GM06990 (cell line): ENCODE data around the gene HAAO.

Source experiments
- DNase-seq: peaks from one replicate; pipeline ENCODE4 v3.0.0-alpha.2; 2011; ENCODE audit not compliant: insufficient read length; ENCODE audit errors: extremely low read depth
- H3K27me3 ChIP-seq: replicated peaks from 2 replicates; pipeline ENCODE4 v1.6.0; 2011; ENCODE audit warnings: low read length; ENCODE audit not compliant: control insufficient read depth, insufficient read depth
- H3K36me3 ChIP-seq: 2 replicates; pipeline ENCODE4 v1.5.1; 2011; ENCODE audit warnings: low read length; ENCODE audit not compliant: control insufficient read depth, insufficient read depth
- H3K4me3 ChIP-seq: replicated peaks from 2 replicates; pipeline ENCODE4 v1.5.1; 2011; ENCODE audit warnings: low read depth, mild to moderate bottlenecking, control low read depth, low read length
- TF ChIP-seq, protein P1 (sequence below): IDR thresholded peaks from 2 replicates; pipeline ENCODE4 v1.5.1; 2011; ENCODE audit warnings: low read length, control low read depth, mild to moderate bottlenecking, inconsistent platforms; ENCODE audit not compliant: insufficient read depth, poor library complexity, severe bottlenecking

HAAO gene

DNA sequence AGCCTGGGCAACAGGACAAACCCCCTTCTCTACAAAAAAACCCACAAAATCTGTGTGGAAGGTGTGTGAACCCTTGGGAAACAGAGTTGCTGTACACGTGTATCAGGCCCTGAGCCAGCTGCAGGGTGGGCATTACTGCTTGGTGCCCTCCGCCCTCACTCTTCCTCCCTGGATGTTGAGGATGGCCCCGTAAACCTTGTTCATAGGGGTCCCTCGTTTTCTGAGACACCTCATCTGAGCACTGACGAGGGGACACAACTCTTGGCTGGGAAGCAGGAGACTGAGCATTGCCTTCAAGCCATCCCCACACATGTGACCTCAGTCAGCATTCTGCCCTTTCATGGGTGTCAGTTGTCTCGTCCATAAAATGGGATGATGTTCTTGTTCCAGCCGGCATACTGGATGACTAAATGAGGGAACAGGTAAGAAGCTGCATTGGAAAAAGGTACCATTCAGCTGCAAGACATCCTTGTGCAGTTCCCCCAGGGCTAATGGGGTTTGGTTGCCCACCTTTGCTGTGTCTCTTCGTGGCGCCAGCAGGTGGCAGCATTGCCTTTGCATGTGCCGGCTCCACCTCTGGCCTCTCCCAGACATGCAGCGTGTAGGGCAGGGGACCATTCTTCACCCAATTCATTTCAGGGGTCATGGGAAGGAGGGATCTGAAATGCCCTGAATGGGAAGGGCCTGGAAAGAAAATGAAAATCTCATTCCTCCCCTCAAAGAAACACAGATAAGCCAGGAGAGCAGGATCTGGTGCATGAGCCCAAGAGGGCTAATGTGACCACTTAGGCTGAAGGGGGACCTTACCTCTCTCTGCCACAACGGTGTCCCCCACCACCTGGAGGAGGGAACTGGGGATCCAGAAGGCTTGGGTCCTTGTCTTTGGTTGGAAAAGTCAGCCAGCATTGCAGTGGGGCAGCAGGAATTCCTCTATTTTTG, 36.4 kb upstream of the HAAO start:
- DNase-seq, result peak; percentile 25
- Histone ChIP-seq H3K27me3 (no peaks in the 10 kb centered on the region), H3K4me3 (no peak overlapping the region), H3K36me3 (no peaks in the 10 kb centered on the region)
- TF ChIP-seq, protein P1, sequence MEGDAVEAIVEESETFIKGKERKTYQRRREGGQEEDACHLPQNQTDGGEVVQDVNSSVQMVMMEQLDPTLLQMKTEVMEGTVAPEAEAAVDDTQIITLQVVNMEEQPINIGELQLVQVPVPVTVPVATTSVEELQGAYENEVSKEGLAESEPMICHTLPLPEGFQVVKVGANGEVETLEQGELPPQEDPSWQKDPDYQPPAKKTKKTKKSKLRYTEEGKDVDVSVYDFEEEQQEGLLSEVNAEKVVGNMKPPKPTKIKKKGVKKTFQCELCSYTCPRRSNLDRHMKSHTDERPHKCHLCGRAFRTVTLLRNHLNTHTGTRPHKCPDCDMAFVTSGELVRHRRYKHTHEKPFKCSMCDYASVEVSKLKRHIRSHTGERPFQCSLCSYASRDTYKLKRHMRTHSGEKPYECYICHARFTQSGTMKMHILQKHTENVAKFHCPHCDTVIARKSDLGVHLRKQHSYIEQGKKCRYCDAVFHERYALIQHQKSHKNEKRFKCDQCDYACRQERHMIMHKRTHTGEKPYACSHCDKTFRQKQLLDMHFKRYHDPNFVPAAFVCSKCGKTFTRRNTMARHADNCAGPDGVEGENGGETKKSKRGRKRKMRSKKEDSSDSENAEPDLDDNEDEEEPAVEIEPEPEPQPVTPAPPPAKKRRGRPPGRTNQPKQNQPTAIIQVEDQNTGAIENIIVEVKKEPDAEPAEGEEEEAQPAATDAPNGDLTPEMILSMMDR, result peak; percentile 93

DNA sequence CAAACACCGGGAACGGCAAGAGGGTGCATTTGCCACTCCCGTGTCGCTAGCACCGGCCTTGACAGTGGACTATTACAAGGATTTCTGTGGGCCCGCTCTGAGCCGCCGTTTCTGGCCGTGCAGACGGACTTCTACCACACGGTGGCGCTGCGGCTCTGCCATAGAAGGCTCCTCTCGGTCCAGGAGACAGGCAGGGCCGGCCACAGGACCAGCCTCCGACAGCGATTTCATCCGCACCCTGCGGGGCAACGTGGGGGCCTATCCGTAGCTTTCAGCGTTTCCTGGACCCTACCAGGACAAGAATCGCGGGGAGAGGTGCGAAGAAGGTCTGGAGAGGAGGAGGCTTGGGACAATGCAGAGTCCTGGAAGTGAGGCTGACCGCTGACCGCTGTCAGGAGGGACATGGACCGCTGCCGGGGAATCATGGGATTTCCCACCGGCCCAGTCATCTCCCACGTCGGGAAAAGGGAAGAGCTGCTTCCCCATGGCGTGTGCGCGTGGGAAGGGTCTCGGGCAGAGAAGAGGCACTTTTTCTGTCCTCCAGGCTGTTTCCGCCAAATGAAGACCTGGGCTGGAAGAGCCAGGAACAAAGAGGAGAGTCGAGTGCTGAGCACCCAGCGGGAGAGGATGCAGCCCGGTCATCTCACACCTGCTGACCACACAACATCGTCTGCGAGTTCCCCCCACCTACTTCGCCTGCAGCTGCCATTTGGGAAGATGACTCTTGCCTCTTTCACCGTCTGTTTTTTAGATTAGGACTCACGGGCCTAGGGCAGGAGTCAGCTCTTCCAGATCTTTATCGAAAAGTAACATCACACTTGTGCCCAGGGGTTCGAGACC, 35.5 kb upstream of the HAAO start:
- TF ChIP-seq, protein P1, result peak; percentile 96
- Histone ChIP-seq H3K4me3 (no peak overlapping the region; the same call in 1 of the 2 replicates), H3K27me3 (no peaks in the 10 kb centered on the region), H3K36me3 (no peaks in the 10 kb centered on the region)
- DNase-seq, result peak; percentile 78

DNA sequence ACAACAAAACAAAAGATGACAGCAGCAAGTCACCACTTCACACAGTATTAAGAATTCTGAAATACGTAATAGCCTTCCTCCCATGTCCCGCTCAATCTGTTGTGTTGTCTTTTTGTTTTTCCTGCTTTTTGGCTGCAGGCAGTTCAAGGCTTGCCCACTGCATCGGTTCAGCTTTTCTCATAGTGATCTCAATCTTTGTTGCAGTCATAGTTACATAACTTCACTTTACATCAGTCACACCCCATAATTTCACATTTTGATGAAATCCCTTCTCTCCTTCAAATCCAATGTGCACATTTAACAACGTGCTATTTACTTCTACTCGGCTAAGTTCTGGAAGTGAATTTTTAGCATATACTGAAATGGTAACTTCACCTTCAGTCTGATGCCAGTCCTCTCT, 33.8 kb upstream of the HAAO start:
- H3K27me3 ChIP-seq, result no peaks in the 10 kb centered on the region
- TF ChIP-seq, protein P1, result no peak
- DNase-seq, result no peak
- no peaks in the 10 kb centered on the region for H3K36me3 ChIP-seq
- no peak overlapping the region for H3K4me3 ChIP-seq

DNA sequence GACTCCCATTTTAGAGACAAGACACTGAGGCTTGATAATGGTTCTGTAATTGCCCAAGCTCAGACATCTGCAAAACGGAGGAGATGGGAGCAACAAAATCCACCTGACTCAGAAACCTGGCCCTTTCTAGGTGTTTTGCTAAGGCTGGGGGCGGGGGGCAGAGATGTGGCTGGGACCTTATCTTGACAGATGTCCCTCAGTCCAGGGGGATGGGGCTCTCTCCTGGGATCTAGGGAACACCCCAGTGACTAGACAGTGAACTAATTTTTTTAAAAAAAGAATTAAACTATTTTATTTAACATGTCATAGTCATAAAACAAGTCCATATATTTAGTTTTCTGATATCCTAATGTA, 32.0 kb upstream of the HAAO start:
- DNase-seq, result no peak
- H3K36me3 ChIP-seq, result no peaks in the 10 kb centered on the region
- TF ChIP-seq, protein P1, result no peak
- no peak overlapping the region for H3K4me3 ChIP-seq
- no peaks in the 10 kb centered on the region for H3K27me3 ChIP-seq

DNA sequence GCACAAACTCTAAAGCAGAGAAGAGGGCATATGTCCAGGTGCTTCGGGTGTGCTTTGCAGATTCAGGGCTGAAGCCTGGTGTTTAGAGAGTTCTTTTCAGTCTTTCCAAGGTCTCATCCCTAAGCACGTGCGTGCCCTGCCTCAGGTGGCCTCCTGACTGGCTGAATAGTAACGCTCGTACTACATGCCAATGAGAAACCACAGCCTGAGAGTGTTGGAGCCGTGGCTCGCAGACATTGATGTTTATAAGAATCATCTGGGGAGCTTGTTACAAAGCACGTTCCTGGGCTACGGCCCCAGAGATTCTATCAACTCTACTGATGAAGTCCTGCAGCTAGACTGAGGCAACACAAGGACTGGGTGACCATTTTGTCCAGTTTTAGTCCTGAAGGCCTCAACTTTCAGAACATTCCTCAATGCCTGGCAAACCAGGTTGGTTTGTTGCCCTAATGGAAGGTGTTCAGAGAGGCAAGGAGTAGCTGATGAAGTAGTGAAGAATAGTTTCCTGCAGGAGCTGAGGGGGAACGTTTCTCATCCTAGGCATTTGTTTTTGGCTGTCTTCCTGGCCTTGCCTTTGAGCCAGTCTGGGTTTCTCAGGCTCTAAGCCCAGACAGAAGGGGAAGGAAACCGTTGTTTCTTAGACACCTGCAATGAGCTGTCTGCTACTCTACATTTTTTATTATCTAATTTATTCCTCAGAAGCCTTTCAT, 31.5 kb upstream of the HAAO start:
- no peak for DNase-seq
- Histone ChIP-seq H3K27me3 (no peaks in the 10 kb centered on the region), H3K36me3 (no peaks in the 10 kb centered on the region), H3K4me3 (no peak overlapping the region)
- TF ChIP-seq, protein P1, result no peak
